Prostate gland (tissue), 2 donors: ENCODE measurements around the gene ALOX5AP. TPM values are rescaled to one million over a fixed set of nuclear protein-coding genes. Genes with fewer than 3 reads are reported as not detected.
A peak's percentile ranks its signal among the peaks of the same experiment; 100 is the strongest.
"Not testable (repeated sequence)": the region's sequence is repeated elsewhere in the genome, so short reads cannot be mapped to it uniquely, and the experiment has no call there.

Experiments used
- DNase-seq: peaks from one replicate; pipeline ENCODE4 v3.0.0-alpha.2; 2019; ENCODE audit warnings: low spot score
- H3K27ac ChIP-seq, 2 donors: fragments of 200-600 bp; sonication (generic); 2 replicates each; pipeline ENCODE4 v1.5.1; 2017 to 2019
- H3K27me3 ChIP-seq: fragments of 200-600 bp; sonication (generic); replicated peaks from 2 replicates; pipeline ENCODE4 v1.5.1; 2019; ENCODE audit not compliant: insufficient read depth
- H3K36me3 ChIP-seq, 2 donors: fragments of 200-600 bp; sonication (generic); 1 replicate in 1 of 2; 2 replicates in 1 of 2; pipeline versions ENCODE4 v1.5.1 to v1.8.1; 2017 to 2019
- H3K4me1 ChIP-seq: fragments of 200-600 bp; sonication (generic); replicated peaks from 2 replicates; pipeline ENCODE4 v1.5.1; 2019
- H3K4me3 ChIP-seq, 2 donors: fragments of 200-600 bp; sonication (generic); 2 replicates each; pipeline ENCODE4 v1.5.1; 2017 to 2019
- H3K9me3 ChIP-seq: fragments of 200-600 bp; sonication (generic); 2 replicates; pipeline ENCODE4 v1.5.1; 2017
- CTCF ChIP-seq, 4 experiments: fragments of 200-600 bp in 2 of 4; fragments of 450-650 bp in 2 of 4; sonication (generic) in 2 of 4; IDR thresholded peaks; 1 replicate in 3 of 4; 2 replicates in 1 of 4; pipeline ENCODE4 v1.5.1; 2016 to 2019; ENCODE audit warnings: antibody characterized with exemption in 4 of 4, mild to moderate bottlenecking in 2 of 4, moderate library complexity in 2 of 4
- POLR2A ChIP-seq: fragments of 450-650 bp; IDR thresholded peaks from one replicate; pipeline ENCODE4 v1.6.1; 2016; ENCODE audit warnings: antibody characterized with exemption, mild to moderate bottlenecking
- POLR2AphosphoS5 ChIP-seq: sonication (generic); formaldehyde crosslinking; IDR thresholded peaks from one replicate; pipeline ENCODE4 v1.6.1; 2017; ENCODE audit warnings: antibody characterized with exemption
- WGBS: methylation state at CpG from one replicate; pipeline ENCODE4 v1.1.5; 2018; 5-methylcytosine and 5-hydroxymethylcytosine counted together
- intact Hi-C: fragments of 100-400 bp; cut with DNase I; formaldehyde crosslinking; loops from one replicate; pipeline ENCODE4 v1.14.2; 2022
- total RNA-seq, 2 donors: library from RNA; depleted of rRNA; stranded (reverse); fragments of >200 nt; gene quantifications; one replicate each; pipeline ENCODE4 v1.1.0, GENCODE V29; 2016

Gene ALOX5AP
- total RNA-seq, 2 donors from 2014 or later = 7.3 to 20.6 TPM

GRCh38 chr13:30743319-30744055 is 8.1 kb downstream of the ALOX5AP start:
- 11% methylated on average over 4 of the region's 4 CpGs for WGBS
- no peak for TF ChIP-seq POLR2A
- peak; percentile 69 for TF ChIP-seq POLR2AphosphoS5
- H3K27ac ChIP-seq = peak overlapping the region; percentile 54 to 71
- DNase-seq = peak; percentile 35
- H3K27me3 ChIP-seq = no peaks in the 10 kb centered on the region
- H3K9me3 ChIP-seq = no peaks in the 10 kb centered on the region
- H3K4me3 ChIP-seq = no peak overlapping the region
- intact Hi-C loops = loop anchor here (5.0 to 10.0 kb wide), 2 partner anchors 51 to 61 kb away; no protein-coding TSS in a partner anchor
- no peaks in the 10 kb centered on the region for H3K4me1 ChIP-seq
- H3K36me3 ChIP-seq = no peaks in the 10 kb centered on the region

GRCh38 chr13:30744056-30744680 is 8.8 kb downstream of the ALOX5AP start:
- DNase-seq = peak; percentile 10
- WGBS = 48% methylated on average over 7 of the region's 7 CpGs

GRCh38 chr13:30744681-30745077 is 9.3 kb downstream of the ALOX5AP start:
- TF ChIP-seq POLR2A (no peak), POLR2AphosphoS5 (no peak), CTCF (IDR thresholded peaks at IDR 0.05) (no peak)
- intact Hi-C loops = loop anchor here (5.0 to 10.0 kb wide), 2 partner anchors 50 to 62 kb away; no protein-coding TSS in a partner anchor
- H3K36me3 ChIP-seq = no peaks in the 10 kb centered on the region
- no peaks in the 10 kb centered on the region for H3K9me3 ChIP-seq
- no peaks in the 10 kb centered on the region for H3K27me3 ChIP-seq
- peak overlapping the region in 1 of 2 donors; percentile 54 for H3K27ac ChIP-seq
- WGBS = 91% methylated on average over 4 of the region's 4 CpGs
- H3K4me3 ChIP-seq = no peak overlapping the region
- DNase-seq = no peak
- no peaks in the 10 kb centered on the region for H3K4me1 ChIP-seq

More at GRCh38 chr13:30744056-30744680, 8.8 kb downstream of the ALOX5AP start:
- Histone ChIP-seq H3K27ac (peak overlapping the region; percentile 54 to 71), H3K27me3 (no peaks in the 10 kb centered on the region), H3K4me3 (no peak overlapping the region), H3K9me3 (no peaks in the 10 kb centered on the region), H3K4me1 (no peaks in the 10 kb centered on the region), H3K36me3 (no peaks in the 10 kb centered on the region)
- intact Hi-C loops = loop anchor here (5.0 to 10.0 kb wide), 2 partner anchors 51 to 62 kb away; no protein-coding TSS in a partner anchor
- TF ChIP-seq POLR2AphosphoS5 (no peak), POLR2A (no peak), CTCF (IDR thresholded peaks at IDR 0.05) (no peak)

- no peaks in the 10 kb centered on the region for H3K36me3 ChIP-seq
- WGBS = 59% methylated on average over 9 of the region's 9 CpGs
- DNase-seq = no peak
- no peaks in the 10 kb centered on the region for H3K4me1 ChIP-seq
- intact Hi-C loops = loop anchor here (10.0 kb wide), 1 partner anchor 49 kb away; no protein-coding TSS in a partner anchor
- H3K27me3 ChIP-seq = no peaks in the 10 kb centered on the region
- H3K9me3 ChIP-seq = no peaks in the 10 kb centered on the region
- no peak overlapping the region for H3K4me3 ChIP-seq
- no peak overlapping the region for H3K27ac ChIP-seq
- TF ChIP-seq POLR2AphosphoS5 = no peak
- TF ChIP-seq POLR2A = no peak
- no peak for TF ChIP-seq CTCF (IDR thresholded peaks at IDR 0.05)
Measured at GRCh38 chr13:30745906-30746686, 10.8 kb downstream of the ALOX5AP start.

GRCh38 chr13:30746791-30747190 is 11.4 kb downstream of the ALOX5AP start:
- H3K4me3 ChIP-seq = no peak overlapping the region
- DNase-seq = no peak
- no peaks in the 10 kb centered on the region for H3K36me3 ChIP-seq
- intact Hi-C loops = loop anchor here (10.0 kb wide), 1 partner anchor 48 kb away; no protein-coding TSS in a partner anchor
- no peaks in the 10 kb centered on the region for H3K9me3 ChIP-seq
- WGBS = 84% methylated on average over 2 of the region's 2 CpGs
- H3K27me3 ChIP-seq = no peaks in the 10 kb centered on the region
- no peaks in the 10 kb centered on the region for H3K4me1 ChIP-seq
- H3K27ac ChIP-seq = no peak overlapping the region
- no peak for TF ChIP-seq POLR2AphosphoS5
- TF ChIP-seq CTCF (IDR thresholded peaks at IDR 0.05) = no peak
- TF ChIP-seq POLR2A = no peak

- not testable (repeated sequence) for H3K27ac ChIP-seq, H3K9me3 ChIP-seq, H3K36me3 ChIP-seq, DNase-seq, H3K4me3 ChIP-seq, H3K27me3 ChIP-seq, H3K4me1 ChIP-seq
- intact Hi-C loops = loop anchor here (10.0 kb wide), 1 partner anchor 47 kb away; no protein-coding TSS in a partner anchor
- WGBS = 94% methylated on average over 6 of the region's 6 CpGs
Measured at GRCh38 chr13:30747845-30748244, 12.5 kb downstream of the ALOX5AP start.
